NCI-H128 (cell line): ENCODE data around the gene ZNF8.
"Not testable (repeated sequence)": the region's sequence is repeated elsewhere in the genome, so short reads cannot be mapped to it uniquely, and the experiment has no call there.

Source experiments
- DNase-seq: peaks from one replicate; lab custom pipeline; 2025; ENCODE audit not compliant: unreplicated experiment; lab: John Stamatoyannopoulos, UW

ZNF8 gene

DNA sequence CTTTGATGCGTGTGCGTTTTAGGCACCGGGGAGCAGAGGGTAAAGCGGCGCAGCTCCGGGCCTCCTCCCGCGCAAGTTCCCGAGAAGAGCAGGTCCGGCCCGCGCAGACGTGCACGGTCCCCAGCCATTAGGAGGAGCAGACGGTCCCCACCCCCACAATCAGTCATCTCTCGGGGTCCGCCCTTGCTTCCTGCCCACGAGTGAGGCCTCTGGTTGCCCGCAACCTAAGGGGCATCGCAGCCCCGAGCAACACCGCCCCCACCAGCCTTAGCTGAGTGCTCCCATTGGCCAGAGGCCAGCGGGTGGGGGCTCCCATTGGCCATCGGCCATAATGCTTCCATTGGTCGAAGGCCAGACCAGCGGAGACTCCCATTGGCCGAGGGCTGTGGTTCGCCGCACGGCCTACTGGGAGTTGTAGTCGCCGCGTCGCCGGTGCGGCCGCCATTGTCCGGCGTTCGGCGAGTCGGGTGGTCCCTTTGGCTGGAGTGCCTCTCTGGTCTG lies at the start of gene ZNF8:
Gene ZNF8, plus strand, starts transcription at position 415 of the 501 bp plus-strand sequence. CDS start 127 bp downstream, outside the sequence.
- peak; percentile 99 for DNase-seq

DNA sequence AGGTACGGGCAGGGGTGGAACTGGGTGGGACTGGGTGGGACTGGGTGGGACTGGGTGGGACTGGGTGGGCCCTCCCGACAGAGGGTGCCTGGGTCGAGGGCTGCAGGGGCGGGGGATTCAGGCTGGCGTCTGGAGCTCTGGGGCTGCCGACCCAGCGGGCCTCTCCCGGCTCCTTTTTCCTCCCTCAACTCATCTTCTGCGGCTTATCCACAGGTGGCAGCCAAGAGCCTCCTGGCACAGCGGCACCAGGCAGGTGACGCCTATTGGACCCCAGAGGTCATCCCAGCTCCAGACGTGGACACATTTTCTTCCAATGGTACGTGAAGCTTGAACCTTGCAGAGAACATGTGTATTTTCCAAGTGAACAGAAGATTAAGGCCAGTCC lies 49.5 kb upstream of the ZNF8 start:
- DNase-seq = no peak

- no peak for DNase-seq
Measured at GRCh38 chr19:58237324-58237723, 41.4 kb upstream of the ZNF8 start.

DNA sequence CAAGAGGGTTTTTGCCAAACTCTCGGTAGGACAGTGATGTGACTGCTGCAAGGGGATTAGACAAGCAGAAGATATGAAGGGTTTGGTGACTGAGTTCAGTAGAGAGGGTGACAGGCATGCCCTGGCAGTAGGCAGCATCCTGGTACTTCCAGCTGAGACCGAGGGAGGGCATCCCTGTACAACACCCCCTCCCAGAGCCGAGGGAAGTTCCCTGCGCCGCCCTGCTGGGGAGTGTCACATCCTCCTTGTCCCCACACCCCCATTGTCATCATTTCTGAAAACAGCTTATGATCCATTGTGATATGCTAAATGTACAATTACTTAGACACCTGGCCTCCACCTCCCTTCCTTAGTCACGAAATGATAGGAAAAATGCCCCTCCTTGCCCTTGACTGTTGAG lies 35.4 kb upstream of the ZNF8 start:
- no peak for DNase-seq

DNA sequence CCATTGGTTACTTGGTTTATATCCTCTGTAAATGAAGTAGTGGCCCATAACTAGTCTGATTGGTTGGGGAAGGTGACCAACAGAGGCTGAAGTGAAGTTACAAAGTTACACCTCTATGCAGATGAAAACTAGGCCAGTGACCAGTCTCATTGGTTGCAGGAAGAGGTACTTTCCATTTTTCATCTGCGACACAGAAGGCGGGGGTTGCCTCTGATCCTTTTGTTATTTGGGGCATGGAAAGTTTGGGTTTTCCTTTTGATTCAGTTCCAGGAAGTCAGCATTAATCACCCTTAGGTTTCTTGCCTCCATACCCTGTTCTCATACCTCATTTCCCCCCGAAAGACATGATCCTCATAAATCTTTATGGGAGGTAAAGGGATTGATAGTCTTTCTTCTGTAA lies 29.9 kb upstream of the ZNF8 start:
- DNase-seq = no peak

- no peak for DNase-seq
Measured at GRCh38 chr19:58252102-58252685, 26.6 kb upstream of the ZNF8 start.

GRCh38 chr19:58258259-58258658 lies 20.5 kb upstream of the ZNF8 start:
- not testable (repeated sequence) for DNase-seq

DNA sequence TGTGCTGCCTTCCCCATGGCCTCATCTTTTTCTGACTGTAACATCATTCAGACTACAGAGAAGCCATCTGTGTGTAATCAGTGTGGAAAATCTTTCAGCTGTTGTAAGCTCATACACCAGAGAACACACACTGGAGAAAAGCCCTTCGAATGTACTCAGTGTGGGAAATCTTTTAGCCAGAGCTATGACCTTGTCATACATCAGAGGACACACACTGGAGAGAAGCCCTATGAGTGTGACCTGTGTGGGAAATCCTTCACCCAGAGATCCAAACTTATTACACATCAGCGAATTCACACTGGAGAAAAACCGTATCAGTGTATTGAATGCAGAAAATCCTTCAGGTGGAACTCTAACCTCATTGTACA lies 17.2 kb upstream of the ZNF8 start:
- DNase-seq = no peak

DNA sequence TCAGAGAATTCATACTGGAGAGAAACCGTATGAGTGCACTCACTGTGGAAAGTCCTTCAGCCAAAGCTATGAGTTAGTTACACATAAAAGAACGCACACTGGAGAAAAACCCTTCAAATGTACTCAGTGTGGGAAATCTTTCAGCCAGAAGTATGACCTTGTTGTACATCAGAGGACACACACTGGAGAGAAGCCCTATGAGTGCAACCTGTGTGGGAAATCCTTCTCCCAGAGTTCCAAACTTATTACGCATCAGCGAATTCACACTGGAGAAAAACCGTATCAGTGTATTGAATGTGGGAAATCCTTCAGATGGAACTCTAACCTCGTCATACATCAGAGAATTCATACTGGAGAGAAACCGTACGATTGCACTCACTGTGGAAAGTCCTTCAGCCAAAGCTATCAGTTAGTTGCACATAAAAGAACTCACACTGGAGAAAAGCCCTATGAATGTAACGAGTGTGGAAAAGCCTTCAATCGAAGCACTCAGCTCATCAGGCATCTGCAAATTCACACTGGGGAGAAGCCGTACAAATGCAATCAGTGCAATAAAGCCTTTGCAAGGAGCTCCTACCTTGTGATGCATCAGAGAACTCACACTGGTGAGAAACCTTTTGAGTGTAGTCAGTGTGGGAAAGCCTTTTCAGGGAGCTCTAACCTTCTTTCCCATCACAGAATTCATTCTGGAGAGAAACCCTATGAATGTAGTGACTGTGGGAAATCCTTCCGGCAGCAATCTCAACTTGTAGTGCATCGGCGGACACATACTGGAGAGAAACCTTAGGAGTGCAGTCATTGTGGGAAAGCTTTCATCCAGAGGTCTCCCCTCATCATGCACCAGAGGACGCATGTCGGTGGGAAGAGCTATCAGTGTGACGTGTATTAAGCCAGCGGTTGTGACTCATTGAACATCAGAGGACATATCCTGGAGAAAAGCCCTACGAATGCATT lies 16.5 kb upstream of the ZNF8 start:
- DNase-seq = no peak

DNA sequence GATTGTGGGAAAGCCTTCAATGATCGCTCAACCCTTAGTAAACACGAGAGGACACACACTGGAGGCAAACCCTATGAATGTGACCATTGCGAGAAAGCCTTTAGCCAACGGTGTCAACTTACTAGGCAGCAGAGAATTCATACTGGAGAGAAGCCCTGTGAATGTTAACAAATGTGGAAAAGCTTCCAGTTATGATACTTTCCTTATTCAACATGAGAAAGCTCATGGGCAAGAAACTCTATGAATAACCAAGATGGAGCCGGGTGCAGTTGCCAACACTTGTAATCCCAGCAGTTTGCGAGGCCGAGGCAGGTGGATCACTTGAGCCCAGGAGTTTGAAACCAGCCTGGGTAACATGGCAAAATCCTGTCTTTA lies 15.8 kb upstream of the ZNF8 start:
- DNase-seq = no peak

DNA sequence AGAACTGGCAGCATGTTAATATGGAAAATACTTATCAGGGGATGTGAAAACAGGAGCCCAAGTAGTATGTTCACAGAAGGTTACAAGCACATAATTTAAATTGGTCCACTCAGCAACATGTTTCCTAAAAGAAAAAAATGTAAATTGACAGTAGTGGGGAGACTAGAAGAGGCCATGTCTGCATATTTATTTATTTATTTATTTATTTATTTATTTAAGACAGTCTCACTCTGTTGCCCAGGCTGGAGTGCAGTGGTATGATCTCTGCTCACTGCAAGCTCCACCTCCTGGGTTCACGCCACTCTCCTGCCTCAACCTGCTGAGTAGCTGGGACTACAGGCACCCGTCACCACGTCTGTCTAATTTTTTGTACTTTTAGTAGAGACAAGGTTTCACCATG lies 13.7 kb upstream of the ZNF8 start:
- no peak for DNase-seq

- DNase-seq = no peak
Measured at GRCh38 chr19:58268344-58268743, 10.4 kb upstream of the ZNF8 start.

DNA sequence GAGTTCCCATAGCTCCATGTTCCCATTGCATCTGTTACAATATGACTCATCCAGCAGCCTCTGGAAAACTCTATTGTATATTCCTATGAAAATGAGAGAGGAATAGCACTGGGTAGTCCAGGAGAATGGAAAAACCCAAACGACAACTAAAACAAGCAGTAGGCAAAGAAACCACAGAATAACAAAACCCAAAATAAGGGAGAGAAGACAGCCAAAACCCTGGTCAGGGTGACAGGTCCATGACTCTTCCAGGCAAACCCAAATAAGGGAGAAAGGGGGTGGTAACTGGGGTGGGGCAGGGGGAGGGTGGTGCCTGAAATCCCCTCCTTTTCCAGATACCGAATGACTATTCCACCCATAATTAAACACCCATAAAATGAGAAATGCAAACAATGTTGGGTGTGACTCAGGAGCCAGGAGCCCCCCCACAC lies 4.0 kb upstream of the ZNF8 start:
- no peak for DNase-seq

DNA sequence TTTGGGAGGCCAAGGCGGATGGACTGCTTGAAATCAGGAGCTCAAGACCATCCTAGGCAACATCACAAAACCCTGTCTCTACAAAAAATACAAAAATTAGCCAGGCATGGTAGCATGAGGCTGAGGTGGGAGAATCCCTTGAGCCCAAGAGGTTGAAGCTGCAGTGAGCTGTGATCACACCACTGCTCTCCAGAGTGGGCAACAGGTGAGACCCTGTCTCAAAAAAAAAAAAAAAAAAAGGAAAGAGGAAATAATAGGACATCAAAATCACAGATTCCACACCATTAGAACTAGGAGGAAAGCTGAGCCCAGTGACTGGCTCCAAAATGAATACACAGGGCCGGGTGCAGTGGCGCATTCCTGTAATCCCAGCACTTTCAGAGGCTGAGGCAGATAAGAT lies 3.2 kb upstream of the ZNF8 start:
- DNase-seq = no peak

DNA sequence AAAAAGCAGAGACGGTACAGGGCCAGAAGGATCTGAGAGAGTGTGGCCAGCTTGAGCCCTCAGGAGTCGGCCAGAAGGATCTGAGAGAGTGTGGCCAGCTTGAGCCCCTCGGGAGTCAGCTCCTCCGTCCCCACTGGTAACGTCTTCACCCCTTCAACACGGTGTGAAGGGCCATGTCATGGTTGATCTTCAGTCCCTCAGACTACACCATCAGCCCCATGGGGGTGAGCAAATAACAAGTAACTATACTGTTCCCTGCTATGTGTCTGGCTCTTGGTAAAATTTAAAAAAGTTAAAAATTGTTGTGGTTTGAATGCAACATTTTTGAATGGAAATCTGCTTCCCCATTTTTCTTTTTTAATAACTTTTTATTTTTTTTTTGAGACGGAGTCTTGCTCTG lies 1.6 kb upstream of the ZNF8 start:
- no peak for DNase-seq

GRCh38 chr19:58277748-58278540 lies 811 bp upstream of the ZNF8 start:
- DNase-seq = no peak

- DNase-seq = no peak
Measured at GRCh38 chr19:58279042-58279924, 528 bp downstream of the ZNF8 start.

- DNase-seq = no peak
Measured at GRCh38 chr19:58279925-58280316, 1.2 kb downstream of the ZNF8 start.

DNA sequence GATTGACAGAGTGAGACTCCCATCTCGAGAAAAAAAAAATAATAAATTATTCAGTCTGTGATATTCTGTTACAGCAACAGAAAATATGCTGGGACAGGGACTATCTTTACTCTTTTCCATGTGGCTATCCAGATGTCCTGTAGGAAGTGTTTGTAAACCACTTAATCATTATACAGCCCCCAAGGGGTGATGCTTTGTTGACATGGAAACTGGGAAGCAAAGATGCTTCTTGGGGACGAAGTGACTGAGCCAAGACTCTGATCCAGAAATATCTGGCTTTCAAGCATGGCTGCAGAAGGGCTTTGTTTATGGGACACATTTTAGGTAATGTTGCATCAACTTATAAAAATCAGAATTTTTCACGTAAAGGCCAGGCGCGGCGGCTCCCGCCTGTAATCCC lies 5.4 kb downstream of the ZNF8 start:
- no peak for DNase-seq

DNA sequence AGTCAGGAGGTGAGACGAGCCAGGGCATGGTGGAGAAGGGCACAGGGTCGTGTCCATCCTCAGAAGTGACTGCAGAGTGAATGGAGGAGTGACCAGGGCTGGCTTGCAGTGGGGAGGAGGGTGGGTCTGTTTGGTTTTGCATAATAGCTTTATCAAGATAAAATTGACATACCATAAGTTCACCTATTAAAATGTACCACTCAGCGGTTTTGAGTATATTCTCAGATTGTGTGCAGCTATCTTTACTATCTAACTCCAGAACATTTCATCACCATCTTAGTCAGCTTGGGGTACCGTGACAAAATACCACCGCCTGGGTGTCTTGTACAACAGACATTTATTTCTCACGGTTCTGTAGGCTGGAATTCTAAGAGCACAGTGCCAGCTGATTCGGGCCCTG lies 13.2 kb downstream of the ZNF8 start:
- no peak for DNase-seq
